Myometrial cell (primary cell): Measurements from ENCODE around the gene IL12A. TPM values are rescaled to one million over a fixed set of nuclear protein-coding genes. Genes with fewer than 3 reads are reported as not detected.

Experiments
- total RNA-seq: library from RNA; depleted of rRNA; stranded (reverse); fragments of >200 nt; gene quantifications from 2 replicates; pipeline ENCODE4 v1.2.3, GENCODE V29; 2015

IL12A gene
- total RNA-seq: 1.2 and 1.7 TPM in 2 replicates

GRCh38 chr3:159988617-159989271 is at the start of gene IL12A:
IL12A (plus strand) TSS chr3:159988835.

Other genes starting within 250 kb of the IL12A start
- 5.3 and 6.3 TPM in 2 replicates for gene SCHIP1, start 149.0 kb upstream of the IL12A start, total RNA-seq
- not detected in 2 replicates for gene C3orf80, start 236.6 kb downstream of the IL12A start, total RNA-seq